Subcutaneous adipose tissue (tissue), 4 donors: ENCODE measurements around the gene RNF125. TPM values are rescaled to one million over a fixed set of nuclear protein-coding genes. Genes with fewer than 3 reads are reported as not detected.

ENCODE experiments used
- CTCF ChIP-seq: fragments of 450-650 bp; IDR thresholded peaks from one replicate; pipeline ENCODE4 v1.5.1; 2016; ENCODE audit warnings: low read depth, mild to moderate bottlenecking, control low read depth, antibody characterized with exemption, moderate library complexity
- total RNA-seq, 4 donors: library from RNA; depleted of rRNA; stranded (reverse); fragments of >200 nt; gene quantifications; one replicate each; pipeline ENCODE4 v1.1.0, GENCODE V29; 2016

The RNF125 gene
- total RNA-seq, 4 donors from 2014 or later, result 15.6 to 24.9 (median 19.4) TPM

- TF ChIP-seq CTCF, result no peak
Measured at GRCh38 chr18:32011193-32011592, 7.4 kb upstream of the RNF125 start.

GRCh38 chr18:32019251-32019948, 775 bp downstream of the RNF125 start:
- no peak for TF ChIP-seq CTCF

- TF ChIP-seq CTCF, result no peak
Measured at GRCh38 chr18:32021756-32022564, 3.3 kb downstream of the RNF125 start.

- no peak for TF ChIP-seq CTCF
Measured at GRCh38 chr18:32025744-32026143, 7.1 kb downstream of the RNF125 start.

GRCh38 chr18:32026491-32027086, 8.0 kb downstream of the RNF125 start:
- no peak for TF ChIP-seq CTCF

- TF ChIP-seq CTCF, result no peak
Measured at GRCh38 chr18:32029558-32029957, 10.9 kb downstream of the RNF125 start.

GRCh38 chr18:32032609-32033008, 14.0 kb downstream of the RNF125 start:
- TF ChIP-seq CTCF, result no peak
